Nephron (organoid): ENCODE measurements around the gene ADARB2.
"Not testable (repeated sequence)": the region's sequence is repeated elsewhere in the genome, so short reads cannot be mapped to it uniquely, and the experiment has no call there.

Source experiments
- H3K27ac Mint-ChIP-seq, 3 experiments: 2 replicates each; pipeline ENCODE4 v1.8.0; 2020; ENCODE audit warnings: mixed read lengths in 3 of 3, mild to moderate bottlenecking in 2 of 3, moderate library complexity in 1 of 3
- H3K27me3 Mint-ChIP-seq: 2 replicates; pipeline ENCODE4 v1.8.0; 2021; ENCODE audit warnings: low read depth, mild to moderate bottlenecking, moderate library complexity, mixed read lengths
- H3K36me3 Mint-ChIP-seq: 2 replicates; pipeline ENCODE4 v1.8.0; 2020; ENCODE audit warnings: low read depth, mixed read lengths
- H3K4me1 Mint-ChIP-seq: 2 replicates; pipeline ENCODE4 v1.8.0; 2020; ENCODE audit warnings: mixed read lengths
- H3K4me3 Mint-ChIP-seq, 3 experiments: 2 replicates each; pipeline ENCODE4 v1.8.0; 2020; ENCODE audit warnings: mild to moderate bottlenecking in 3 of 3, mixed read lengths in 3 of 3, moderate library complexity in 2 of 3
- H3K9me3 Mint-ChIP-seq: 2 replicates; pipeline ENCODE4 v1.8.0; 2020; ENCODE audit warnings: mixed read lengths
- TF ChIP-seq, protein P1 (sequence below), 3 experiments: fragments of 200-600 bp; sonication (generic); IDR thresholded peaks; one replicate each; pipeline ENCODE4 v1.5.0; 2021; ENCODE audit warnings: antibody characterized with exemption in 3 of 3; ENCODE audit not compliant: unreplicated experiment in 3 of 3

ADARB2 gene

GRCh38 chr10:1329622-1330021 lies 407.7 kb downstream of the ADARB2 start:
- TF ChIP-seq, protein P1, sequence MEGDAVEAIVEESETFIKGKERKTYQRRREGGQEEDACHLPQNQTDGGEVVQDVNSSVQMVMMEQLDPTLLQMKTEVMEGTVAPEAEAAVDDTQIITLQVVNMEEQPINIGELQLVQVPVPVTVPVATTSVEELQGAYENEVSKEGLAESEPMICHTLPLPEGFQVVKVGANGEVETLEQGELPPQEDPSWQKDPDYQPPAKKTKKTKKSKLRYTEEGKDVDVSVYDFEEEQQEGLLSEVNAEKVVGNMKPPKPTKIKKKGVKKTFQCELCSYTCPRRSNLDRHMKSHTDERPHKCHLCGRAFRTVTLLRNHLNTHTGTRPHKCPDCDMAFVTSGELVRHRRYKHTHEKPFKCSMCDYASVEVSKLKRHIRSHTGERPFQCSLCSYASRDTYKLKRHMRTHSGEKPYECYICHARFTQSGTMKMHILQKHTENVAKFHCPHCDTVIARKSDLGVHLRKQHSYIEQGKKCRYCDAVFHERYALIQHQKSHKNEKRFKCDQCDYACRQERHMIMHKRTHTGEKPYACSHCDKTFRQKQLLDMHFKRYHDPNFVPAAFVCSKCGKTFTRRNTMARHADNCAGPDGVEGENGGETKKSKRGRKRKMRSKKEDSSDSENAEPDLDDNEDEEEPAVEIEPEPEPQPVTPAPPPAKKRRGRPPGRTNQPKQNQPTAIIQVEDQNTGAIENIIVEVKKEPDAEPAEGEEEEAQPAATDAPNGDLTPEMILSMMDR (IDR thresholded peaks at IDR 0.05; ENCODE audit: unreplicated experiment in 3 of 3): no peak
- Mint-ChIP-seq H3K27ac (no peak overlapping the region), H3K27me3 (peaks cover 17% of the 10 kb centered on the region), H3K9me3 (peaks cover 3% of the 10 kb centered on the region), H3K4me3 (no peak overlapping the region), H3K4me1 (no peaks in the 10 kb centered on the region), H3K36me3 (no peaks in the 10 kb centered on the region)

GRCh38 chr10:1328981-1329614 lies 408.2 kb downstream of the ADARB2 start:
- Mint-ChIP-seq H3K4me1 (no peaks in the 10 kb centered on the region), H3K4me3 (no peak overlapping the region), H3K9me3 (peaks cover 3% of the 10 kb centered on the region), H3K27ac (no peak overlapping the region), H3K27me3 (peaks cover 17% of the 10 kb centered on the region), H3K36me3 (no peaks in the 10 kb centered on the region)
- TF ChIP-seq, protein P1 (IDR thresholded peaks at IDR 0.05; ENCODE audit: unreplicated experiment in 3 of 3): no peak

DNA sequence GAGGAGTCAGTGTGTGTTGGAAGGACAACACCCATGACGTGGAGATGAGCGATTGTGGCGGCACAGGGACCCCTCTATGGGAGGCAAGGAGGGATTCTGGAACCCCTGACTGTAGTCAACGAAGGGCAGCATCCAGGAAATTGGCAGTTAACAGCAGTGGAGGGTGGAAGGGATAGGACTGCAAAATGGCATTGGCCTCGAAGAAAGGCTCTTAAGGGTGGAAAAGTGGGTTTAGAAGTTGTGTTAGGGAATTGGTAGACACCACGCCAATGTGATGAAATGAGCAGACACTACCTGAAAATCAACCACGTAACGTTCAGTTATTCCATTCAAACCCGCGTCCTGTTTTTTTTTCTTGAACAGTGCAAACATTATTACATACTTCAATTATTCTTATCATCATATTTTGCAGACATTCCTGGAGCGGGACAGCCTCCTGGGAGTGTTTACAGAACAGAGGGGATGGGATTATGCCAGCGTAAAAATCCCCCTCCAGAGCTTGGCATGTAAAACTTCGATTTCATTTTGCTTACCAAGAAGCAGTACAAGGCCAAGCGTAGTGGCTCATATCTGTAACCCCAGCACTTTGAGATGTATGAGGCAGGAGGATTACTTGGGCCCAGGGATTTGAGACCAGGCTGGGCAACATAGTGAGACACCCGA lies 409.0 kb downstream of the ADARB2 start:
- H3K4me1 Mint-ChIP-seq: no peaks in the 10 kb centered on the region
- H3K36me3 Mint-ChIP-seq: no peaks in the 10 kb centered on the region
- peaks cover 9% of the 10 kb centered on the region for H3K27me3 Mint-ChIP-seq
- peaks cover 3% of the 10 kb centered on the region for H3K9me3 Mint-ChIP-seq
- H3K4me3 Mint-ChIP-seq: no peak overlapping the region
- H3K27ac Mint-ChIP-seq: no peak overlapping the region
- TF ChIP-seq, protein P1 (IDR thresholded peaks at IDR 0.05; ENCODE audit: unreplicated experiment in 3 of 3): no peak

GRCh38 chr10:1327759-1328158 lies 409.6 kb downstream of the ADARB2 start:
- peaks cover 5% of the 10 kb centered on the region for H3K27me3 Mint-ChIP-seq
- H3K9me3 Mint-ChIP-seq: peaks cover 3% of the 10 kb centered on the region
- H3K4me3 Mint-ChIP-seq: no peak overlapping the region
- H3K4me1 Mint-ChIP-seq: no peaks in the 10 kb centered on the region
- no peak overlapping the region for H3K27ac Mint-ChIP-seq
- no peaks in the 10 kb centered on the region for H3K36me3 Mint-ChIP-seq
- TF ChIP-seq, protein P1 (IDR thresholded peaks at IDR 0.05; ENCODE audit: unreplicated experiment in 3 of 3): no peak

GRCh38 chr10:1326514-1326913 lies 410.8 kb downstream of the ADARB2 start:
- H3K4me3 Mint-ChIP-seq, H3K36me3 Mint-ChIP-seq, H3K27ac Mint-ChIP-seq, H3K9me3 Mint-ChIP-seq, H3K4me1 Mint-ChIP-seq: not testable (repeated sequence)
- H3K27me3 Mint-ChIP-seq: peaks cover 10% of the 10 kb centered on the region

GRCh38 chr10:1324903-1325302 lies 412.4 kb downstream of the ADARB2 start:
- no peaks in the 10 kb centered on the region for H3K36me3 Mint-ChIP-seq
- TF ChIP-seq, protein P1 (IDR thresholded peaks at IDR 0.05; ENCODE audit: unreplicated experiment in 3 of 3): no peak
- no peak overlapping the region for H3K4me3 Mint-ChIP-seq
- no peak overlapping the region for H3K27ac Mint-ChIP-seq
- no peaks in the 10 kb centered on the region for H3K4me1 Mint-ChIP-seq
- H3K9me3 Mint-ChIP-seq: peaks cover 3% of the 10 kb centered on the region
- peaks cover 11% of the 10 kb centered on the region for H3K27me3 Mint-ChIP-seq
